Right cardiac atrium (tissue), 5 donors: ENCODE measurements around the gene SENP8. TPM values are rescaled to one million over a fixed set of nuclear protein-coding genes. Genes with fewer than 3 reads are reported as not detected.
A peak's percentile ranks its signal among the peaks of the same experiment; 100 is the strongest.

Experiments used
- ATAC-seq, 2 donors: fragments of 200-7000 bp; cut with Tn5 transposase; one replicate each; pipeline versions ENCODE4 v1.8.0 to v1.9.1; 2020; ENCODE audit warnings: moderate library complexity in 2 of 2, mild to moderate bottlenecking in 1 of 2
- DNase-seq, 3 donors: peaks; one replicate each; pipeline ENCODE4 v3.0.0-alpha.2; 2020
- H3K27ac ChIP-seq: one replicate; pipeline ENCODE4 v1.5.1; 2013; ENCODE audit warnings: mild to moderate bottlenecking, low read length, control low read depth, moderate library complexity
- H3K27me3 ChIP-seq: one replicate; pipeline ENCODE4 v1.6.1; 2013; ENCODE audit not compliant: control insufficient read depth, insufficient read depth
- H3K4me1 ChIP-seq: one replicate; pipeline ENCODE4 v1.6.1; 2013; ENCODE audit warnings: low read length; ENCODE audit not compliant: control insufficient read depth, insufficient read depth
- H3K4me3 ChIP-seq: one replicate; pipeline ENCODE4 v1.5.1; 2013; ENCODE audit warnings: low read length, control low read depth
- H3K9me3 ChIP-seq: one replicate; pipeline ENCODE4 v1.6.1; 2013; ENCODE audit warnings: low read length; ENCODE audit not compliant: control insufficient read depth
- WGBS: extraction: QIAGEN DNeasy Blood & Tissue Kit; methylation state at CpG from one replicate; pipeline ENCODE4 v1.1.7; 2013; 5-methylcytosine and 5-hydroxymethylcytosine counted together
- intact Hi-C, 4 donors: fragments of 100-400 bp; cut with DNase I; formaldehyde crosslinking; loops; one replicate each; pipeline versions ENCODE4 v1.11.0 to v1.14.0; 2022 to 2023
- polyA plus RNA-seq: library from polyadenylated mRNA; stranded (reverse); fragments of 200-250 nt; gene quantifications from one replicate; pipeline ENCODE4 v1.2.3, GENCODE V29; 2013
- total RNA-seq, 4 donors: library from RNA; stranded (reverse); fragmentation: NEBNext Ultra II Directional; extraction: Animal tissue kit (Norgen Biotek cat#: 25700); gene quantifications; one replicate each; pipeline ENCODE4 v1.2.1, GENCODE V29; 2021
- donor health status: healthy with polysubstance abuse.
- donor health status: DM: no; HTN: yes; CAD: no.
- donor health status: DM: no; HTN: no; CAD: no.
- donor health status: DM: no; HTN: yes; CAD: no; lungs with severe emphysema.
- donor health status: DM: yes; HTN: yes; CAD: no.

The SENP8 gene
- total and polyA plus RNA-seq, 5 donors = 3.6 to 5.3 (median 4.5) TPM

GRCh38 chr15:72176743-72177142, 58.5 kb downstream of the SENP8 start:
- no peak overlapping the region for H3K27ac ChIP-seq
- no peak overlapping the region for H3K4me3 ChIP-seq
- H3K27me3 ChIP-seq = no peaks in the 10 kb centered on the region
- no peak for DNase-seq
- peaks cover 4% of the 10 kb centered on the region for H3K4me1 ChIP-seq
- intact Hi-C loops = no loop called here
- no peak for ATAC-seq
- no peaks in the 10 kb centered on the region for H3K9me3 ChIP-seq
- 95% methylated on average over 3 of the region's 3 CpGs for WGBS

- H3K4me1 ChIP-seq = peaks cover 5% of the 10 kb centered on the region
- H3K9me3 ChIP-seq = no peaks in the 10 kb centered on the region
- intact Hi-C loops = no loop called here
- whole genome bisulfite sequencing = 91% methylated on average over 13 of the region's 13 CpGs
- no peak overlapping the region for H3K27ac ChIP-seq
- no peaks in the 10 kb centered on the region for H3K27me3 ChIP-seq
- no peak overlapping the region for H3K4me3 ChIP-seq
- ATAC-seq = no peak
- peak in 1 of 3 donors; percentile 23 for DNase-seq
Measured at GRCh38 chr15:72178976-72179585, 60.9 kb downstream of the SENP8 start.

DNA sequence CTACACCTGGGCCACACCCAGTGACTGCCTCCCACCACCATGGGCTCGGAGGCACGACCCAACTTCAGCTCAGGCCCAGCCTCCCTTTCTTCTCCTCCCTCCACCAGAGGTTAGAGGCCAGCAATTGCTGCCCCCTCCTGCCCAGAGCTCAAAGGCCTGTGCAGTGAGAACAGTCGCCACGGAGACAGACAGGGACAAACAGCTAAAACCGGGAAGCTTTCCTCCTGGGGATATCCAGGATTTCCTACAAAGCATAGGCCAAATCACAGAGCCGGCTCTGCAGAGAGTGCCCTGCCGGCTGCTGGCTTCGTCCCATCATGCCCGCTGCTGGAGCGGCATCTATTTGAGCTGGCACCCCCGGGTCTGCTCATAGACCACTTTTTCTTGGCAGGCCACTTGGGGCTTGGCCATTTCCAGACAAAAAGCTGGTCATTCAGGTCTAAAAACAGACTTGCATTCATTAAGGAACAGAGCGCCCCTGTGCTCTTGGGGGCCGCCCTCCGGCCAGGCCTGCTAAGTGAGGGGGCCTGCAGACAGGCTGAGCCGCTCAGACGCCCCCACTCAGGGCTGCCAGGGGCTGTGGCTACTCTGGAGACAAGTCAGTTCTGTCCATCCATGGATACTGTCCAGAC, 61.9 kb downstream of the SENP8 start:
- DNase-seq (peak in 2 of 3 donors; percentile 64 to 72), ATAC-seq (peak; percentile 30 to 68)
- intact Hi-C loops = no loop called here
- Histone ChIP-seq H3K4me3 (no peak overlapping the region), H3K27ac (no peak overlapping the region), H3K4me1 (peaks cover 7% of the 10 kb centered on the region), H3K9me3 (no peaks in the 10 kb centered on the region), H3K27me3 (no peaks in the 10 kb centered on the region)
- 47% methylated on average over 16 of the region's 16 CpGs for WGBS

- intact Hi-C loops = no loop called here
Measured at GRCh38 chr15:72180761-72181324, 62.6 kb downstream of the SENP8 start.

GRCh38 chr15:72182244-72182643, 64.0 kb downstream of the SENP8 start:
- no peak for ATAC-seq
- H3K27me3 ChIP-seq = no peaks in the 10 kb centered on the region
- no peak overlapping the region for H3K4me3 ChIP-seq
- WGBS = 93% methylated on average over 3 of the region's 3 CpGs
- H3K4me1 ChIP-seq = peaks cover 7% of the 10 kb centered on the region
- no peak for DNase-seq
- no peak overlapping the region for H3K27ac ChIP-seq
- no peaks in the 10 kb centered on the region for H3K9me3 ChIP-seq
- intact Hi-C loops = no loop called here

More at GRCh38 chr15:72180761-72181324, 62.6 kb downstream of the SENP8 start:
- 90% methylated on average over 5 of the region's 5 CpGs for WGBS
- ATAC-seq (no peak), DNase-seq (no peak)
- no peak overlapping the region for H3K4me3 ChIP-seq
- no peaks in the 10 kb centered on the region for H3K9me3 ChIP-seq
- H3K27me3 ChIP-seq = no peaks in the 10 kb centered on the region
- H3K4me1 ChIP-seq = peaks cover 7% of the 10 kb centered on the region
- H3K27ac ChIP-seq = no peak overlapping the region

DNA sequence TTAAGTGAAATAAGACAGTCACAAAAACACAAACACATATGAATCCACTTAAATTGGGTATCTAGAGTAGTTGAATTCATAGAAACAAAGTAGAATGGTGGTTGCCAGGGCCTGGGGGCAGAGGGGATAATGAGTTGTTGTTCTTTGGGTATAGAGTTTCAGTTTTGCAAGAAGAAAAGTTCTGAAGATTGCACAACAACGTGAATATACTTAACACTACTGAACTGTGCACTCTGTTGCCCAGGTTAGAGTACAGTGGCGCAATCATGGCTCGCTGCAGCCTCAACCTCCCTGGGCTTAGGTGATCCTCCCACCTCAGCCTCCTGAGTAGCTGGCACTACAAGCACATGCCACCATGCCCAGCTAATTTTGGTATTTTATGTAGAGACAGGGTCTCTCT, 64.5 kb downstream of the SENP8 start:
- H3K4me1 ChIP-seq = peaks cover 7% of the 10 kb centered on the region
- WGBS = 82% methylated on average over 3 of the region's 3 CpGs
- no peak overlapping the region for H3K4me3 ChIP-seq
- no peaks in the 10 kb centered on the region for H3K9me3 ChIP-seq
- intact Hi-C loops = no loop called here
- ATAC-seq (no peak), DNase-seq (no peak)
- H3K27ac ChIP-seq = no peak overlapping the region
- H3K27me3 ChIP-seq = no peaks in the 10 kb centered on the region

- ATAC-seq (no peak), DNase-seq (no peak)
- intact Hi-C loops = no loop called here
- no peak overlapping the region for H3K4me3 ChIP-seq
- H3K27ac ChIP-seq = no peak overlapping the region
- no peaks in the 10 kb centered on the region for H3K9me3 ChIP-seq
- WGBS = 35% methylated on average over 12 of the region's 12 CpGs
- no peaks in the 10 kb centered on the region for H3K27me3 ChIP-seq
- peaks cover 7% of the 10 kb centered on the region for H3K4me1 ChIP-seq
Measured at GRCh38 chr15:72183781-72184164, 65.6 kb downstream of the SENP8 start.

DNA sequence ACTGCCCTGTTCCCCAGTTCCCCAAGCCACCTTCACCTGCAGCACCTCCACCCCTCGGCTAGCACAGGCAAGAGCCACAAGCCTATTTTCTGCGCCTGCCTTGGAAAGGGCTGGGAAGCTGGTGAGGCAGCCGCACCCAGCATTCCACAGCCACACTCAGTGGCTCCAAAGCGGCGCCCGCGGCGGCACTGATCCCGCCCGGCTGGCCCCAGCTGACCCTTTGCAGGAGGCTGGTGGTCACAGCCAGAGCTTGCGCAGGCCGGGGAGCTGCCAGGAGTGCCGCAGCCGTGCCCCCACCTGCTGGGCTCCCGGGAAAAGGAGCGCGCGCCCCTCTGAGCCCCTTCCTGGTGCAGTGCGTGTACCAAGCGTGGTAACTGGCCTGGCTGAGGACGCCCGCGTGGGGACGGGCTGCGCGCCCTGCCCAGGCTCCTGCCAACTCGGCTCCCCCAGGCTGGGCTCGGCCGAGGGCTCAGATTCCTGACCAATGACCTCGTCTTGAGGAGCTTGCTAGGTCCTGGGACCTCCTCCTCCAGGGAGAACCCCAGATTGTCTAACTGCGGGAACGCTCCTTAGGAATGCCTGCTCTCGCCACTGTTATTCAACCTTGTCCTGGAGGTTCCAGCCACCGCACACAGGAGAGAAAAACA, 66.1 kb downstream of the SENP8 start:
- DNase-seq = peak in 2 of 3 donors; percentile 67 to 71
- Histone ChIP-seq H3K9me3 (no peaks in the 10 kb centered on the region), H3K27me3 (no peaks in the 10 kb centered on the region), H3K27ac (no peak overlapping the region), H3K4me1 (peaks cover 7% of the 10 kb centered on the region), H3K4me3 (peak overlapping the region; percentile 21)
- intact Hi-C loops = no loop called here
- ATAC-seq = peak; percentile 78 to 84
- 8% methylated on average over 34 of the region's 34 CpGs for WGBS

- intact Hi-C loops = no loop called here
- no peak overlapping the region for H3K27ac ChIP-seq
- ATAC-seq = no peak
Measured at GRCh38 chr15:72189250-72189902, 71.2 kb downstream of the SENP8 start.

GRCh38 chr15:72192416-72192815, 74.2 kb downstream of the SENP8 start:
- Histone ChIP-seq H3K27ac (no peak overlapping the region), H3K4me3 (no peak overlapping the region), H3K27me3 (no peaks in the 10 kb centered on the region), H3K4me1 (no peaks in the 10 kb centered on the region), H3K9me3 (no peaks in the 10 kb centered on the region)
- intact Hi-C loops = no loop called here
- ATAC-seq (no peak), DNase-seq (no peak)
- 71% methylated on average over 3 of the region's 3 CpGs for WGBS

More at GRCh38 chr15:72189250-72189902, 71.2 kb downstream of the SENP8 start:
- no peaks in the 10 kb centered on the region for H3K27me3 ChIP-seq
- WGBS = 88% methylated on average over 2 of the region's 2 CpGs
- no peaks in the 10 kb centered on the region for H3K4me1 ChIP-seq
- H3K4me3 ChIP-seq = no peak overlapping the region
- H3K9me3 ChIP-seq = no peaks in the 10 kb centered on the region
- no peak for DNase-seq
